Peyer's patch (tissue), 4 donors: ENCODE results near the gene TSPAN18. TPM values are rescaled to one million over a fixed set of nuclear protein-coding genes. Genes with fewer than 3 reads are reported as not detected.
A peak's percentile ranks its signal among the peaks of the same experiment; 100 is the strongest.

ENCODE experiments used
- DNase-seq, 3 donors: peaks; one replicate each; pipeline ENCODE4 v3.0.0-alpha.2; 2017 to 2019
- H3K27ac ChIP-seq, 4 donors: fragments of 200-600 bp; sonication (generic); one replicate each; pipeline ENCODE4 v1.5.1; 2016 to 2019
- H3K27me3 ChIP-seq, 2 donors: fragments of 200-600 bp; sonication (generic); one replicate each; pipeline ENCODE4 v1.5.1; 2019
- H3K36me3 ChIP-seq, 3 donors: fragments of 200-600 bp; sonication (generic); one replicate each; pipeline ENCODE4 v1.5.1; 2016 to 2019
- H3K4me1 ChIP-seq, 4 donors: fragments of 200-600 bp; sonication (generic); one replicate each; pipeline ENCODE4 v1.5.1; 2016 to 2019
- H3K4me3 ChIP-seq, 4 donors: fragments of 200-600 bp; sonication (generic); 1 replicate in 3 of 4; 2 replicates in 1 of 4; pipeline ENCODE4 v1.5.1; 2016 to 2019; ENCODE audit warnings: mild to moderate bottlenecking in 1 of 4
- H3K9me3 ChIP-seq, 4 donors: fragments of 200-600 bp; sonication (generic); one replicate each; pipeline ENCODE4 v1.5.1; 2016 to 2019; ENCODE audit warnings: mild to moderate bottlenecking in 1 of 4
- CTCF ChIP-seq, 6 experiments: fragments of 450-650 bp in 4 of 6; fragments of 200-600 bp in 2 of 6; sonication (generic) in 1 of 6; IDR thresholded peaks; one replicate each; pipeline ENCODE4 v1.5.1; 2017 to 2019; ENCODE audit warnings: antibody characterized with exemption in 6 of 6, mild to moderate bottlenecking in 3 of 6, moderate library complexity in 1 of 6
- POLR2A ChIP-seq, 2 donors: fragments of 450-650 bp; IDR thresholded peaks; one replicate each; pipeline ENCODE4 v1.5.1; 2017; ENCODE audit warnings: antibody characterized with exemption in 2 of 2, mild to moderate bottlenecking in 2 of 2, moderate library complexity in 2 of 2
- total RNA-seq, 4 donors: library from RNA; depleted of rRNA; stranded (reverse); fragments of >200 nt; gene quantifications; one replicate each; pipeline ENCODE4 v1.1.0, GENCODE V29; 2016

The TSPAN18 gene
- total RNA-seq, 4 donors from 2014 or later = 1.1 to 19.8 (median 3.1) TPM

DNA sequence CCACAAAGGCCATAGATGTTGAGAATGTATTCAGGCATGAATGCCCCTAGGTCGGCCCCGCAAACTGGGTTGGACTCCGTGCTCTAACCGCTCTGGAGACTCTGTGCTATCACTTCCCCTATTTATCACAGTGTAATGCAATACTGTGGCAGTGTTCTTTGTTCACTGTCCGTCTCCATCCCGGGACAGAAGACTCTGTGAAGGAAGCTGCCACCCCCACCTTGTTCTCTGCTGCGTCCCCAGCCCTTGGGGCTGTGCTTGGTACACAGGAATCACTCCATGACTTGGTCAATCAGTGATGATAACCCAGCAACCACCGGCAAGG is 57.6 kb downstream of the TSPAN18 start:
- no peaks in the 10 kb centered on the region for H3K4me1 ChIP-seq

DNA sequence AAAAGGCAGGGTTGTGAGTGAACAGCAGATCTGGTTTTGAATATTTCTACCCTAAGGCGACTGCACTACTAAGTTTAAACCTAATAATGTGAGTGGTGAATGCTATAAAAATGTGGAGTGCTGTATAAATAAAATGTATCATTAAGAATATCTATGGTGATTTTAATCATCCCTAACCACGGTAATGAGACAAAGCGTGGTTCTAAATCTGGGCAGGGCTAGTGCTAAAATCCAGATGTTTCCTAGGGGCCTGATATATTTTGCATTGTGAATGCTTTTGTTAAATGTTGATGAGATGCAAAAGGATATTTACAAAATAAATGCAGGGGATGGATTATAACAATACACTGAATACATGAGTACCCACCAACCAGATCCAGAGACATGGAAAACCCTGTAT is 58.1 kb downstream of the TSPAN18 start:
- H3K27ac ChIP-seq = no peak overlapping the region
- H3K27me3 ChIP-seq = no peaks in the 10 kb centered on the region
- H3K36me3 ChIP-seq = no peaks in the 10 kb centered on the region
- no peaks in the 10 kb centered on the region for H3K4me1 ChIP-seq
- TF ChIP-seq POLR2A (IDR thresholded peaks at IDR 0.05) (no peak), CTCF (IDR thresholded peaks at IDR 0.05) (no peak)
- no peaks in the 10 kb centered on the region for H3K9me3 ChIP-seq
- no peak for DNase-seq
- H3K4me3 ChIP-seq = no peak overlapping the region

More for the DNA sequence above, 57.6 kb downstream of the TSPAN18 start:
- TF ChIP-seq POLR2A (IDR thresholded peaks at IDR 0.05) (no peak), CTCF (IDR thresholded peaks at IDR 0.05) (no peak)
- no peaks in the 10 kb centered on the region for H3K27me3 ChIP-seq
- no peaks in the 10 kb centered on the region for H3K9me3 ChIP-seq
- H3K27ac ChIP-seq = peak overlapping the region in 1 of 4 donors; percentile 5
- no peaks in the 10 kb centered on the region for H3K36me3 ChIP-seq
- H3K4me3 ChIP-seq = no peak overlapping the region
- DNase-seq = no peak

DNA sequence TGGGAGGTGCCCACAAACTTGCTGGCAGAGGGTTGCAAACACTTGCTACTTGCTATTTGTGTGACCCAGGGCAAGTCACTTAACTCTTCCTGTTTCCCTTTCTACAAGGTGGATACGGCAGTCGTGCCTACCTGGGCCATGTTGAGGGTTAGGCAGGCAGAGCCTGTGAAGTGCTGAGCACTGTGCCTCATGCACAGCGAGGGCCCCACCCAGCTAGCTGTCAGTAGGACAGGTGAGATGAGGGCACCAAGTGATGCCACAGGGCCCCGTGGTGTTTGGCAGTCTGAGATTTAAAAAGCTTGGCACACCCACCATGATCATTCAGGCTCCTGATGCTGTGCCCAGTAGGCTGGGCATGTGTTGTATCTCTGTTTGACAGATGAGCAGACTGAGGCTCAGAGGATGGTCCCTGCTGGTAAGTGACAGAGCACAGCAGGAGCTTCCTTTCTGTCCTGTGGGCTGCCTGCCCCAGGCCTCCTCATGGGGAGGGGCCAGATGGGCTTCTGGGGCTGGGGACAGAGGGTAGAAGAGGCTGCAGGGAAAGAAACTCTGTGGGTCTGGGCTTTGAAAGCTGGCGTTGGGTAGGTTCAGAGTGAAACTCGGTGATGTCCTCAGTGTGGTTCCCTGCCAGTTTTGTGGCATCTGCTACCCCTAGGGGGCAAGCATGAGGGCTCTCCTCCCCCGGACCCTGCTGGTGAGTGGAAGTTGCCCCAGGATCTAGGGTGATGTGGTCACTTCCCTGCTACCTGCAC is 59.3 kb downstream of the TSPAN18 start:
- no peaks in the 10 kb centered on the region for H3K36me3 ChIP-seq
- no peaks in the 10 kb centered on the region for H3K27me3 ChIP-seq
- no peak overlapping the region for H3K27ac ChIP-seq
- TF ChIP-seq POLR2A (IDR thresholded peaks at IDR 0.05) (no peak), CTCF (IDR thresholded peaks at IDR 0.05) (no peak)
- DNase-seq = no peak
- no peak overlapping the region for H3K4me3 ChIP-seq
- H3K9me3 ChIP-seq = no peaks in the 10 kb centered on the region
- H3K4me1 ChIP-seq = no peaks in the 10 kb centered on the region

GRCh38 chr11:44787070-44787469 is 60.3 kb downstream of the TSPAN18 start:
- TF ChIP-seq POLR2A (IDR thresholded peaks at IDR 0.05) (no peak), CTCF (IDR thresholded peaks at IDR 0.05) (no peak)
- H3K27me3 ChIP-seq = no peaks in the 10 kb centered on the region
- no peak overlapping the region for H3K27ac ChIP-seq
- no peaks in the 10 kb centered on the region for H3K36me3 ChIP-seq
- no peaks in the 10 kb centered on the region for H3K4me1 ChIP-seq
- no peak for DNase-seq
- H3K4me3 ChIP-seq = no peak overlapping the region
- no peaks in the 10 kb centered on the region for H3K9me3 ChIP-seq

DNA sequence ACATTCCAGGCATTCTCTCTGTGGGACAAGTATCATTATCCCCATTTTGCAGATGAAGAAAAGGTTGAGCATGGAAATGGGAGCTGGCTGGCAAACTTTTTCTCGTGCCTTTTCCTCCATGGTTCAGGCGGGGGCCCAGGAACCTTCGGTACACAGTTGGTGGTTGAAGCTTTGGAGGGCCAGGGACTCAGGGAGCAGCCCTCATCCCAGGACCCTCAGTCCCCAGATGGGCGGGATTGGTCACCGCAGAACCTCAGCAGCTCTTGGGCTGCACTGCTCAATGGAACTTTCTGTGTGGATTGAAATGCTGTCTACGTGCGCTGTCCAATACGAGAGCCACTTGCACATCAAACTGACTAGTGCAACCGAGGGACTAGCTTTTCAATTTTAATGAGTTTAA is 61.2 kb downstream of the TSPAN18 start:
- peaks cover 0 to 3% (median 0%) of the 10 kb centered on the region in 4 donors for H3K4me1 ChIP-seq
- H3K9me3 ChIP-seq = no peaks in the 10 kb centered on the region
- no peak overlapping the region for H3K27ac ChIP-seq
- no peak for DNase-seq
- H3K27me3 ChIP-seq = no peaks in the 10 kb centered on the region
- TF ChIP-seq CTCF (IDR thresholded peaks at IDR 0.05) (no peak), POLR2A (IDR thresholded peaks at IDR 0.05) (no peak)
- H3K36me3 ChIP-seq = no peaks in the 10 kb centered on the region
- no peak overlapping the region for H3K4me3 ChIP-seq
